DOHH2 (cell line): ENCODE results near the gene EML4.

Experiments used
- CTCF ChIP-seq: fragments of 200-600 bp; sonication (generic); IDR thresholded peaks from one replicate; pipeline ENCODE4 v1.5.1; 2014; ENCODE audit warnings: antibody characterized with exemption, mild to moderate bottlenecking, low read depth, low read length; ENCODE audit not compliant: poor library complexity, severe bottlenecking
- EZH2phosphoT487 ChIP-seq: fragments of 200-600 bp; sonication (generic); IDR thresholded peaks from 2 replicates; pipeline ENCODE4 v1.6.1; 2017; ENCODE audit warnings: borderline replicate concordance, mild to moderate bottlenecking, antibody characterized with exemption, low read length, moderate library complexity, mixed read lengths

GRCh38 chr2:42211291-42211690 is 42.1 kb downstream of the EML4 start:
- TF ChIP-seq CTCF (no peak), EZH2phosphoT487 (no peak)
